ENCODE measurements around the gene FOXN3. TPM values are rescaled to one million over a fixed set of nuclear protein-coding genes. Genes with fewer than 3 reads are reported as not detected.

Gene FOXN3
- total and polyA plus RNA-seq, 2 experiments from 2014 or later: 98.9 to 167 TPM

DNA sequence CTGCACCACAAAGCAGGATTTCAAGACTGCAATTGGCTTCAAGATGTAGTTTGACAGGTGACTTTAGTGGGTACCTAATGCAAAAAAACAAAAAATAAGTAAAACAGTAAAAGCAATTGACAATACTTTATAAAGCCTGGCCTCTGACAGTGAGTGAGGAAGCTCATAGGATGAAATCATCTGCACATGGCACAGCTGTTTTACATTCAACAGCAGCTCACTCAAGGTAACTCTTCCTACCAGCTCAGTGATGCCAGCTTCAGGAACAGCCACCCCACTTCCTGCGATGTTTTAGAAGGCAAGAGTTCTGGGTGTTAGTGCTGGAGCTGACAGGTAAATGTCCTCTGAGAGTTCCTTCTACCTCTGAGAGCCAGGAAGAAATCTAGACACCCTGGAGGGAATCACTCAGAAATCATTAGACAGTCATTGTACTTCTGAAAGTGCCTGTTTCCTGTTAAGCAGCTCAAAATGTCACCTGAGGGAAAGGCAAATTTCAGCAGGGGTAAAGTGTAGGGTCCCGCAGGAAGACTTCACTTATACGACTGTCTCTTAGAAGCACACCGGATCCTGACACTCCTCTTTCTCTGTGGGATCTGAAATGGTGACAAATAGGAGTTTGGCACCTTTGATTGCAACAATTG, 99.9 kb downstream of the FOXN3 start:
- peaks cover 85% of the 10 kb centered on the region for H3K36me3 Mint-ChIP-seq (ENCODE audit: low read depth)
- no peaks in the 10 kb centered on the region for H3K27me3 ChIP-seq (ENCODE audit: insufficient read depth)
- peaks cover 16% of the 10 kb centered on the region for H3K27me3 Mint-ChIP-seq (ENCODE audit: insufficient read depth, low read depth, poor library complexity)
- H3K4me1 ChIP-seq (ENCODE audit: insufficient read depth): peaks cover 33% of the 10 kb centered on the region
- H3K4me3 Mint-ChIP-seq: no peak overlapping the region
- H4K20me1 ChIP-seq (replicated peaks; ENCODE audit: insufficient read depth): peaks cover 37% of the 10 kb centered on the region
- peak overlapping the region; percentile 36 for H3K27ac Mint-ChIP-seq
- H3K4me1 Mint-ChIP-seq: peaks cover 49% of the 10 kb centered on the region
- peaks cover 15% of the 10 kb centered on the region; the same call in 1 of the 2 replicates for H3F3A ChIP-seq (replicated peaks; ENCODE audit: low read depth)
- ATAC-seq (no peak; the same call in 2 of the 3 replicates), DNase-seq (ENCODE audit: low spot score) (no peak)
- no peak overlapping the region for H2AFZ ChIP-seq
- peak overlapping the region; percentile 64; the same call in 1 of the 2 replicates for H3K27ac ChIP-seq (ENCODE audit: low read depth)
- H3K9me2 ChIP-seq (ENCODE audit: insufficient read depth): no peaks in the 10 kb centered on the region
- peaks cover 100% of the 10 kb centered on the region for H3K79me2 ChIP-seq (replicated peaks; ENCODE audit: insufficient read depth)
- peaks cover 19% of the 10 kb centered on the region for H3K9me3 Mint-ChIP-seq
- H3K4me2 ChIP-seq: no peak overlapping the region
- no peak overlapping the region for H3K4me3 ChIP-seq
- TF ChIP-seq, protein P1, sequence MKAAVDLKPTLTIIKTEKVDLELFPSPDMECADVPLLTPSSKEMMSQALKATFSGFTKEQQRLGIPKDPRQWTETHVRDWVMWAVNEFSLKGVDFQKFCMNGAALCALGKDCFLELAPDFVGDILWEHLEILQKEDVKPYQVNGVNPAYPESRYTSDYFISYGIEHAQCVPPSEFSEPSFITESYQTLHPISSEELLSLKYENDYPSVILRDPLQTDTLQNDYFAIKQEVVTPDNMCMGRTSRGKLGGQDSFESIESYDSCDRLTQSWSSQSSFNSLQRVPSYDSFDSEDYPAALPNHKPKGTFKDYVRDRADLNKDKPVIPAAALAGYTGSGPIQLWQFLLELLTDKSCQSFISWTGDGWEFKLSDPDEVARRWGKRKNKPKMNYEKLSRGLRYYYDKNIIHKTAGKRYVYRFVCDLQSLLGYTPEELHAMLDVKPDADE (IDR thresholded peaks at IDR 0.05): no peak
- TF ChIP-seq STAT1 (IDR thresholded peaks at IDR 0.05; ENCODE audit: unreplicated experiment): no peak
- TF ChIP-seq EZH2phosphoT487 (IDR thresholded peaks at IDR 0.05; ENCODE audit: unreplicated experiment): no peak
- TF ChIP-seq CTCF (conservative IDR thresholded peaks at IDR 0.05; ENCODE audit: low read depth in 2 of 2): no peak
- TF ChIP-seq, protein P2, sequence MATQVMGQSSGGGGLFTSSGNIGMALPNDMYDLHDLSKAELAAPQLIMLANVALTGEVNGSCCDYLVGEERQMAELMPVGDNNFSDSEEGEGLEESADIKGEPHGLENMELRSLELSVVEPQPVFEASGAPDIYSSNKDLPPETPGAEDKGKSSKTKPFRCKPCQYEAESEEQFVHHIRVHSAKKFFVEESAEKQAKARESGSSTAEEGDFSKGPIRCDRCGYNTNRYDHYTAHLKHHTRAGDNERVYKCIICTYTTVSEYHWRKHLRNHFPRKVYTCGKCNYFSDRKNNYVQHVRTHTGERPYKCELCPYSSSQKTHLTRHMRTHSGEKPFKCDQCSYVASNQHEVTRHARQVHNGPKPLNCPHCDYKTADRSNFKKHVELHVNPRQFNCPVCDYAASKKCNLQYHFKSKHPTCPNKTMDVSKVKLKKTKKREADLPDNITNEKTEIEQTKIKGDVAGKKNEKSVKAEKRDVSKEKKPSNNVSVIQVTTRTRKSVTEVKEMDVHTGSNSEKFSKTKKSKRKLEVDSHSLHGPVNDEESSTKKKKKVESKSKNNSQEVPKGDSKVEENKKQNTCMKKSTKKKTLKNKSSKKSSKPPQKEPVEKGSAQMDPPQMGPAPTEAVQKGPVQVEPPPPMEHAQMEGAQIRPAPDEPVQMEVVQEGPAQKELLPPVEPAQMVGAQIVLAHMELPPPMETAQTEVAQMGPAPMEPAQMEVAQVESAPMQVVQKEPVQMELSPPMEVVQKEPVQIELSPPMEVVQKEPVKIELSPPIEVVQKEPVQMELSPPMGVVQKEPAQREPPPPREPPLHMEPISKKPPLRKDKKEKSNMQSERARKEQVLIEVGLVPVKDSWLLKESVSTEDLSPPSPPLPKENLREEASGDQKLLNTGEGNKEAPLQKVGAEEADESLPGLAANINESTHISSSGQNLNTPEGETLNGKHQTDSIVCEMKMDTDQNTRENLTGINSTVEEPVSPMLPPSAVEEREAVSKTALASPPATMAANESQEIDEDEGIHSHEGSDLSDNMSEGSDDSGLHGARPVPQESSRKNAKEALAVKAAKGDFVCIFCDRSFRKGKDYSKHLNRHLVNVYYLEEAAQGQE (IDR thresholded peaks at IDR 0.05; ENCODE audit: unreplicated experiment): no peak
- TF ChIP-seq POLR2AphosphoS5 (IDR thresholded peaks at IDR 0.05; ENCODE audit: low read depth): no peak
- TF ChIP-seq NANOG (IDR thresholded peaks at IDR 0.05; ENCODE audit: borderline replicate concordance): no peak
- TF ChIP-seq JUNB (IDR thresholded peaks at IDR 0.05; ENCODE audit: unreplicated experiment): no peak
- TF ChIP-seq ZNF462 (CRISPR knock-in tag; IDR thresholded peaks at IDR 0.05): no peak
- TF ChIP-seq ZNF114 (CRISPR knock-in tag; IDR thresholded peaks at IDR 0.05): no peak
- TF ChIP-seq ZNF331 (CRISPR knock-in tag; IDR thresholded peaks at IDR 0.05; ENCODE audit: low read depth): no peak
- TF ChIP-seq EZH2 (IDR thresholded peaks at IDR 0.05; ENCODE audit: low read depth, unreplicated experiment): no peak
- TF ChIP-seq CREB1 (CRISPR knock-in tag; IDR thresholded peaks at IDR 0.05; ENCODE audit: low read depth): no peak
- H3K36me3 ChIP-seq (ENCODE audit: insufficient read depth): no peaks in the 10 kb centered on the region

Measured in GM23338 (cell line).